Activated naive CD4-positive, alpha-beta T cell treated with anti-CD3 and anti-CD28 coated beads, Interleukin-2, amount 50 U/mL, for 24 hours (primary cell): ENCODE measurements around the gene EVC.

Experiments used
- H3K27ac Mint-ChIP-seq: one replicate; pipeline ENCODE4 v1.8.0; 2021; ENCODE audit warnings: mild to moderate bottlenecking, mixed read lengths
- H3K27me3 Mint-ChIP-seq: one replicate; pipeline ENCODE4 v1.8.0; 2021; ENCODE audit warnings: mixed read lengths
- H3K36me3 Mint-ChIP-seq: one replicate; pipeline ENCODE4 v1.8.0; 2021; ENCODE audit warnings: mixed read lengths
- H3K4me1 Mint-ChIP-seq: one replicate; pipeline ENCODE4 v1.8.0; 2021; ENCODE audit warnings: mixed read lengths
- H3K4me3 Mint-ChIP-seq: one replicate; pipeline ENCODE4 v1.8.0; 2021; ENCODE audit warnings: mild to moderate bottlenecking, mixed read lengths
- H3K9me3 Mint-ChIP-seq: one replicate; pipeline ENCODE4 v1.8.0; 2021; ENCODE audit warnings: mixed read lengths

EVC gene

DNA sequence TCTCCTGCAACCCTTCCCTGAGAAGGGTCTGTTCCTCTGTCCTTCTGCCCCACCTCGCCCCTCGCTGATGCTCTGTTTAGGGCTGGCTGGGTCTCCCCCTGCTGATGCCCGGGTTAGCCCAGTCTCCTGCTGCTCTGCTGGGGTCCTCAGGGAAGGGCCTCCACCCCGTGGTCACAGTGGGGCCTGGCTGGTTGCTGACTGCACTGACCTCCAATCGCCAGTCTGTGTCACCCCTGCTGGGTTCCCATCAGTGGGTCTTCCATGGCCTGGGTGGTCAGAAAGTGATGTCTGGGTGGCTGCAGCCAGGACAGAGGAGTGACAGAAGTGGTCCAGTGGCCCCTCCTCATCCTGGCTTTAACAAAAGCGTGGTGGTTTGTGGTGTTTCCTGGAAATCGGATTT lies 44.7 kb downstream of the EVC start:
- no peak overlapping the region for H3K27ac Mint-ChIP-seq
- H3K36me3 Mint-ChIP-seq, result no peaks in the 10 kb centered on the region
- H3K27me3 Mint-ChIP-seq, result no peaks in the 10 kb centered on the region
- H3K9me3 Mint-ChIP-seq, result no peaks in the 10 kb centered on the region
- H3K4me3 Mint-ChIP-seq, result no peak overlapping the region
- H3K4me1 Mint-ChIP-seq, result no peaks in the 10 kb centered on the region

DNA sequence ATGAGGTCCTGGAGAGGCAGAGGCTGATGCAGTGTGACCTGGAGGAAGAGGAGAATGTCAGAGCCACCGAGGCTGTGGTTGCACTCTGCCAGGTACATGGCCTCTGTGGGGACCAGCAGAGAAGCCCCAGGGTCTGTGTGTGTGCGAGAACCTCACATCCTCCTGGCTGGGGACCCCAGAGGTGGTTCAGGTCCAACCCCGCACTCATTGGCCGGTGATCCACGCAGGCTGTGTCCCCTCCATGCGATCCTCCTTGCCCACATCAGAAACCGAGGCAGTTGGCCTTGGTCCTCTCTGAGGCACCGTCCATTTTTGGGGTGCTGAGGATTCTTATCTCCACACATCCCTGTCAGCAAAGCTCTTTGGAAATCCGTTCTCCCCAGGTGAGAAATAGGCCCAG lies 45.3 kb downstream of the EVC start:
- Mint-ChIP-seq H3K9me3 (no peaks in the 10 kb centered on the region), H3K4me3 (no peak overlapping the region), H3K27me3 (no peaks in the 10 kb centered on the region), H3K36me3 (no peaks in the 10 kb centered on the region), H3K27ac (no peak overlapping the region), H3K4me1 (no peaks in the 10 kb centered on the region)

DNA sequence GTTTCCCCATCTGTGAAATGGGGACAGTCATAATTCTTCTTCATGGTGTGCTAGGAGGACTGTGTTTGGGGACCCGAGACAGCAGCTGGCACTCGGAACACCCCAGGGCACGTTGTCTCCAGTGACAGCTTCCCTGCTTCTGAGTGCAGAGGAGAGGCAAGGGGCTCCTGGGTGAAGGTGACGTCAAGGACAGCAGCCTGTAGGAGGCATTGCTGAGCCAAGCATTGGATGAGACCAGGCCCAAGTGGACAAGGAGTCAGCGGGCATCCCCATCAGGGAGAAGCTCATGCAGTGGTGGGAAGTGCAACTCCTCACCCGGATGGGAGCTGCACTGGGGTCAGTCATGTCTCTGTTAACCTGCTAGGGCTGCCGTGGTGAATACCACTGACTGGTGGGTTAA lies 46.1 kb downstream of the EVC start:
- Mint-ChIP-seq H3K9me3 (no peaks in the 10 kb centered on the region), H3K36me3 (no peaks in the 10 kb centered on the region), H3K4me3 (no peak overlapping the region), H3K4me1 (no peaks in the 10 kb centered on the region), H3K27me3 (no peaks in the 10 kb centered on the region), H3K27ac (no peak overlapping the region)

- Mint-ChIP-seq H3K27me3 (no peaks in the 10 kb centered on the region), H3K4me1 (no peaks in the 10 kb centered on the region), H3K9me3 (no peaks in the 10 kb centered on the region), H3K27ac (no peak overlapping the region), H3K36me3 (no peaks in the 10 kb centered on the region), H3K4me3 (no peak overlapping the region)
Measured at GRCh38 chr4:5757536-5757935, 46.5 kb downstream of the EVC start.

- Mint-ChIP-seq H3K4me3 (no peak overlapping the region), H3K4me1 (no peaks in the 10 kb centered on the region), H3K27me3 (no peaks in the 10 kb centered on the region), H3K27ac (no peak overlapping the region), H3K36me3 (no peaks in the 10 kb centered on the region), H3K9me3 (no peaks in the 10 kb centered on the region)
Measured at GRCh38 chr4:5757954-5758353, 47.0 kb downstream of the EVC start.

DNA sequence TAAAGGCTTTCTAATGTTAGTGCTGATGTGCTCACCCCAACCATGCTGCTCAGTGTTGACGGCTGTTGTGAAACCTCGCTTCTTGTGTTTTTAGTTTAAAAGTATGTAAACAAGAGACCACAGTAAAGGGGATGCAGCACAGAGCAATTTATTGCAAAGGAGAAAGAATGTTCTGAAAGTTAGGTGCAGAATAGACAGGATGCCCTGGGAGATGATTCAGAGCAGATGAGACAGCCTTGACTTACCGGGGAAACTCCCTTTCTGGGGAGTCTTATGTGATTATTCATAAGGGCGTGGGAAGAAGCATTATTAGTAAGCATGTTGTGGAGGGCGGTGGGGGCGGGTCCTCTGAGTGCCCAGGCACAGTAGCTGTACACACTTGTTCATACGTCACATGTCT lies 47.7 kb downstream of the EVC start:
- no peak overlapping the region for H3K27ac Mint-ChIP-seq
- H3K4me3 Mint-ChIP-seq, result no peak overlapping the region
- H3K9me3 Mint-ChIP-seq, result no peaks in the 10 kb centered on the region
- H3K27me3 Mint-ChIP-seq, result no peaks in the 10 kb centered on the region
- no peaks in the 10 kb centered on the region for H3K36me3 Mint-ChIP-seq
- H3K4me1 Mint-ChIP-seq, result no peaks in the 10 kb centered on the region

DNA sequence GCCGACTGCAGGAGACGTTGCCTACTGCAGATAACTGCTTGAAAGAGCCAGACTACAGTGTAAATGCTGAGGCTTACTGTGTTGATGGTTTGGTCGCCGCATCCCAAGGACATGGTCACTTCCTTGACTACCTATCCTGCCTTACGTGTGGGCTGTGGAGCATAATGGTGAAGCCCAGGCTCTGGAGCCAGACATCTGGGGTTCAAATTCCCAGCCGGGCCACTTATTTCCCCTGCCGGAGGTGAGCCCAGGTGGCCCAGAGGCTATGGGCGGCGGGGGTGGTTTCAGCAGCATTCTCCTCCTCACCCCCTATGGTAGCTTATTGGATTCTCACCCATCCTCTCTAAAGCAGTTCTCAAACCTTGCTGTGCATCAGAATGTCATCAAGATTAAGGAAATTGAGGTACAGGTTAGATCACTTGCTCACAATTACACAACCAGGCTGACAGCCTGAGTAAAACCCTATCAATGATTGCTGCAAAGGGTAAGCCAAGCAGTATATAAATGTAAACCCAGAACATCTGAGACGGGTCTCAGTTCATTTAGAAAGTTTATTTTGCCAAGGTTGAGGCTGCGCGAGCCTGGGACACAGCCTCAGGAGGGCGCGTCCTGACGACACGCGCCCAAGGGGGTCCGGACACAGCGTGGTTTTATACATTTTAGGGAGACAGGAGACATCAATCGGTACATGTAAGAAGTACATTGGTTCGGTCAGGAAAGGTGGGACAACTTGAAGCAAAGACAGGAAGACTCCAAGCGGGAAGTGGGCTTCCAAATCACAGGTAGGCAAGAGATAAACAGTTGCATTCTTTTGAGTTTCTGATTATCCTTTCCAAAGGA lies 48.5 kb downstream of the EVC start:
- H3K9me3 Mint-ChIP-seq, result no peaks in the 10 kb centered on the region
- H3K27ac Mint-ChIP-seq, result no peak overlapping the region
- H3K27me3 Mint-ChIP-seq, result no peaks in the 10 kb centered on the region
- H3K4me1 Mint-ChIP-seq, result no peaks in the 10 kb centered on the region
- H3K4me3 Mint-ChIP-seq, result no peak overlapping the region
- no peaks in the 10 kb centered on the region for H3K36me3 Mint-ChIP-seq

GRCh38 chr4:5760246-5760645 lies 49.2 kb downstream of the EVC start:
- no peaks in the 10 kb centered on the region for H3K27me3 Mint-ChIP-seq
- H3K27ac Mint-ChIP-seq, result no peak overlapping the region
- no peaks in the 10 kb centered on the region for H3K36me3 Mint-ChIP-seq
- no peaks in the 10 kb centered on the region for H3K9me3 Mint-ChIP-seq
- H3K4me3 Mint-ChIP-seq, result no peak overlapping the region
- H3K4me1 Mint-ChIP-seq, result no peaks in the 10 kb centered on the region

DNA sequence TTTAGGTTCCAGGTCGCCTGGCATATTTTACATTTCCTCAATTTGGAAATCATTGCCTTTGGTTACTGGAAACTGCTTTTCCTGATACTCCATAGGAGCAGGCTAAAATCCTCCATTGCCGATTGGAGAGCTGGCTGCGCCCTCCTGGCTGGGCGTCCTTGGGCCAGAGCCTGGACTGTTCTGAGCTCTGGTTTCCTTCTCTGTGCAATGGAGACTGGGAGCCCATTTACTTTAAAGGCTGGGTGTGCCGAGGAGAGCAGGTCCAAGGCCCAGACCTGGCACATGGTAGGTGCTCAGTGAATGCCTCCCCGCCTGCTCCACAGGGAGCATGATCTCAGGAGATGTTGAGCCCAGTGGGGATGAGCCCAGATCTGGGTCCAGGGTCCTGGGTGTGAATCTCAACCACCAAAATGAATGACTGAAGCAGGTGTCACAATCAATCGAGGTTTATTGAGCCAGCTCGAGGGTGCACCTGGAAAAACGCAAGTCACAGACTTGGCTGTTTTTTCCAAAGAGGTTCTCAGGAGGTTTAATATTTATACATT lies 50.0 kb downstream of the EVC start:
- Mint-ChIP-seq H3K9me3 (no peaks in the 10 kb centered on the region), H3K4me3 (no peak overlapping the region), H3K27me3 (no peaks in the 10 kb centered on the region), H3K36me3 (no peaks in the 10 kb centered on the region), H3K4me1 (no peaks in the 10 kb centered on the region), H3K27ac (no peak overlapping the region)

- Mint-ChIP-seq H3K27ac (no peak overlapping the region), H3K4me3 (no peak overlapping the region), H3K27me3 (peaks cover 1% of the 10 kb centered on the region)
Measured at GRCh38 chr4:5770051-5770450, 59.0 kb downstream of the EVC start.

DNA sequence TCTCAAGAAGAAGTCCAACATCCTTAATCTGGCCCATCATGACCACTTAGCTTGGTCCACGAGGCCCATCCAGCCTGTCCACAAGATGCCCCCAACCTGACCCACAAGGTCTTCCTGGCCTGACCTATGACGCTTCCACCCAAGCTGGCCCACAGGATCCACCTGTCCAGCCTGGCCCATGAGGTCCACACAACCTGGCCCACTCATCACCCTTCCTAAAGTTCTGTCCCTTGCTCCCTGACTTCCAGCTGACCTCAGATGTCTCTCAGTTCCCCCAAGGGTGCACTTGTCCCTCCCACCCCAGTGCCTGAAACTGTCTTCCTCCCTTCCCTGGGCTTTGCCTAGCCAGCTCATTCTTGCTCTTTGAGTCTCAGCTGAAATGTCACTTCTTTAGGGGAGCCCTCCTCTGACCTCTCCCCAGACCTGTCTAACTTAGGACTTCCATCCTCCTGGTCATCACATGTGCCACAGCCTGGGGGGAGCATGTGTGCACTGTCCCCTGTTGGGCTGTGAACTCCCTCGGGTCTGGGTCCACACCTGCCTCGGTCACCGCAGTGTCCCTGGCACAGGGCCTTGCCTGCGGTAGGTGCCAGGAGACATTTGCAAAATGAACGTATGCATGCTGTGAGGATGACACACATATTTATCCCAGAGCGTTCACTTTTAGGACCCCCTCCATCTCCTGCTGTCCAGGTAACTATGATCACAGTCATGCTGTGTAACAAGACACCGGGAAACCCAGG lies 61.7 kb downstream of the EVC start:
- Mint-ChIP-seq H3K9me3 (peaks cover 7% of the 10 kb centered on the region), H3K4me1 (no peaks in the 10 kb centered on the region), H3K27me3 (peaks cover 1% of the 10 kb centered on the region), H3K36me3 (no peaks in the 10 kb centered on the region), H3K4me3 (no peak overlapping the region), H3K27ac (no peak overlapping the region)

More at GRCh38 chr4:5770051-5770450, 59.0 kb downstream of the EVC start:
- H3K9me3 Mint-ChIP-seq, result no peaks in the 10 kb centered on the region
- H3K4me1 Mint-ChIP-seq, result no peaks in the 10 kb centered on the region
- no peaks in the 10 kb centered on the region for H3K36me3 Mint-ChIP-seq

DNA sequence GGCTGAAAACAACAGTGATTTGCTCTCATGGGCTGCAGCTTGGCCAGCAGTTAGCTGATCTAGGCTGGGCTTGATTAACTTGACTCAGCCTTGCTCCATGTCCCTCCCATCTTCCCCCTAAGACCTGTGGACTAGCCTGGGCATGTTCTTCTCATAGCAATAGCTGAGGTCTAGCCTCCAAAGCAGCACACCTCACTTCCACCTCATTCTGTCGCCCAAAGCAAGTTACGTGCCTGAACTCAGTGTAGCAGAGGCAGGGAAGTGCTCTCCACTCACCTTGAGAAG lies 62.2 kb downstream of the EVC start:
- Mint-ChIP-seq H3K9me3 (peaks cover 7% of the 10 kb centered on the region), H3K4me3 (no peak overlapping the region), H3K4me1 (no peaks in the 10 kb centered on the region), H3K36me3 (no peaks in the 10 kb centered on the region), H3K27ac (no peak overlapping the region), H3K27me3 (peaks cover 1% of the 10 kb centered on the region)

- Mint-ChIP-seq H3K36me3 (no peaks in the 10 kb centered on the region), H3K9me3 (peaks cover 7% of the 10 kb centered on the region), H3K27me3 (peaks cover 1% of the 10 kb centered on the region), H3K4me1 (no peaks in the 10 kb centered on the region), H3K27ac (no peak overlapping the region), H3K4me3 (no peak overlapping the region)
Measured at GRCh38 chr4:5774416-5775036, 63.5 kb downstream of the EVC start.

GRCh38 chr4:5776510-5776909 lies 65.5 kb downstream of the EVC start:
- Mint-ChIP-seq H3K36me3 (no peaks in the 10 kb centered on the region), H3K4me1 (no peaks in the 10 kb centered on the region), H3K9me3 (peaks cover 7% of the 10 kb centered on the region), H3K4me3 (no peak overlapping the region), H3K27ac (no peak overlapping the region), H3K27me3 (no peaks in the 10 kb centered on the region)

DNA sequence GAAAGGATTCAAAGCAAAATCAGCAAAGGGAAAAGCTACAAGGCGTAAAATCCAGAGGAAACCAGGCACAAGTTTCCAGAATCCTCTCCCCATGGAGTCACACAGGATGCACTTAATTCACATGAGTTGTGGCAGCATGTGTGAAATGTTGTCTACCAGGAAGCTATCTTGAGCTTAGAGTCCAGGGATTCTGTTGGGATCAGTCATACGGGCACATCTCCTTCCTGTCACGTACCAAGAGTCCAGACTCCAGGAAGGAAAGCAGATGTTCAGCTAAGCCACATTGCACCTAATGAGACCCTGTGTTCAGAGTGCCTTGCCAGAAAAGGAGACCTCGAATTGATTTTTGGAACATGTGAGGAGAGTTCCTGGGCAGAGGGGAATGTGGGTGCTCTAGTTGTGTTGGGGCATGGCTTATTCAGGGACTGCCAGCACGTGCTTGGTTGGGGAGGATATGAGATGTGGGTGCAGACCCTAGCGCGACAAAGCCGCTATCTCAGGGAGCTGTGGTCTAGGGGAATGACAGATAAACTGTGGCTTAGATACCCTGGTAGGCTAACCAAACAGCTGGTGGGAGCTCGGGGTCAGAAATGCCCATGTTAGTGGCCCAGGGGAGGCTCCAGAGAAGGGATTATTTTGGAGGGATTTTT lies 70.0 kb downstream of the EVC start:
- Mint-ChIP-seq H3K27me3 (no peaks in the 10 kb centered on the region), H3K9me3 (peaks cover 7% of the 10 kb centered on the region), H3K36me3 (no peaks in the 10 kb centered on the region), H3K27ac (no peak overlapping the region), H3K4me1 (no peaks in the 10 kb centered on the region), H3K4me3 (no peak overlapping the region)

GRCh38 chr4:5781691-5782090 lies 70.7 kb downstream of the EVC start:
- Mint-ChIP-seq H3K27me3 (no peaks in the 10 kb centered on the region), H3K36me3 (no peaks in the 10 kb centered on the region), H3K27ac (no peak overlapping the region)

More at GRCh38 chr4:5781691-5782090, 70.7 kb downstream of the EVC start:
- no peak overlapping the region for H3K4me3 Mint-ChIP-seq
- peaks cover 1% of the 10 kb centered on the region for H3K9me3 Mint-ChIP-seq
- no peaks in the 10 kb centered on the region for H3K4me1 Mint-ChIP-seq
